ENCODE results near the gene MOSPD3.

- TF ChIP-seq YY1 (IDR thresholded peaks at IDR 0.05; ENCODE audit: low read depth) (no peak), ZBTB7A (IDR thresholded peaks at IDR 0.05; ENCODE audit: low read depth) (peak; percentile 16; the same call in 1 of the 2 replicates), TAF1 (IDR thresholded peaks at IDR 0.05; ENCODE audit: low read depth) (no peak), EP300 (IDR thresholded peaks at IDR 0.05; ENCODE audit: borderline replicate concordance) (no peak), CREB1 (IDR thresholded peaks at IDR 0.05; ENCODE audit: low read depth) (no peak)
Measured at GRCh38 chr7:100604976-100605911, 7.1 kb upstream of the MOSPD3 start.
